GM18868 (cell line): ENCODE results near the gene SRGAP1.

Source experiments
- ATAC-seq: cut with Tn5 transposase; IDR thresholded peaks from one replicate; pipeline ENCODE4 v1.9.1; 2021; ENCODE audit warnings: mild to moderate bottlenecking, moderate library complexity; ENCODE audit not compliant: unreplicated experiment

SRGAP1 gene

DNA sequence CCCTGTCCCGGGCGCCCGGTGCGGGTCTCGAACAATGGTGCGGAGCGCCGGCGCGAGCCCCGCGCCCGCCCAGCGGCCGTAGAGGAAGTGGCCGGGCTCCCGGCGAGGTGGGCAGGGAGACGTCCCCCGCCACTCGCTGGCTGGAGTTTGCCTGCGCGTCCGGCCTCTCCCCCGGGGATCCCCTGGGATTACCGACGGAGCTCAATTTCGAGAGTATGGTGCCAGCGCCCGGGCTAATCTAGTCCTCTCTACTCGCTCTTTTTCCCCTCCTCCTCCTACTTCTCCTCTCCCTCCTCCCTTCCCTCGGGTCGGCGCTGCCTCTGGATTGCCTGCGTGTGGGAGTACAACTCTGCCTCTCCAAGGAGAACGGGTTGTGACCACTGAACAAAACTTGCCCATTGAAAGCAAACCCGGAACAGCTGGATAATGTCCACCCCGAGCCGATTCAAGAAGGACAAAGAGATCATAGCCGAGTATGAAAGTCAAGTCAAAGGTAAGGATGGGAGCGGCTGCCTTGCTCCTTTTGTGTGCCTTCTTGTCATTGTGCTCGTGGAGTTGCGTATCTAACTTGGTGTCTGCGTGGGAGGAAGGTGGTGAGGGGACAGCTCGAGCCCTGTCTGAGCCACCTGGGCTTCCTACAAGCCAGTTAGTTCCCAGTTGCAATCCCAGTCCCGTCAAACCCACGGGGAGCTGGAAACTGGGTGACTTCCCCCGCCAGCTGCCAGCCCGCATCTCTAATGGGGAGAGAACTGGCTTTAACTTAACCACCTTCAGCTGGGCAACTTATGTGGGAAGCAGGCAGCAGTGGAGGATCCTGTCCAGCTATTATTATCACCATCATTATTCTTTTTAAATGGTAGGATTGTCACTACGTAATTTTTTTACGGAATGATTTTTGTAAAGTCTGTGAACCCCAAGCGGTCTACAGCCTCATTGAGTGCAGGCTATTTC lies at the start of gene SRGAP1:
SRGAP1 (plus strand) TSS at position 310 of the 951 bp plus-strand sequence; CDS start at position 427, 117 bp downstream.
- ATAC-seq, result peak; percentile 18

DNA sequence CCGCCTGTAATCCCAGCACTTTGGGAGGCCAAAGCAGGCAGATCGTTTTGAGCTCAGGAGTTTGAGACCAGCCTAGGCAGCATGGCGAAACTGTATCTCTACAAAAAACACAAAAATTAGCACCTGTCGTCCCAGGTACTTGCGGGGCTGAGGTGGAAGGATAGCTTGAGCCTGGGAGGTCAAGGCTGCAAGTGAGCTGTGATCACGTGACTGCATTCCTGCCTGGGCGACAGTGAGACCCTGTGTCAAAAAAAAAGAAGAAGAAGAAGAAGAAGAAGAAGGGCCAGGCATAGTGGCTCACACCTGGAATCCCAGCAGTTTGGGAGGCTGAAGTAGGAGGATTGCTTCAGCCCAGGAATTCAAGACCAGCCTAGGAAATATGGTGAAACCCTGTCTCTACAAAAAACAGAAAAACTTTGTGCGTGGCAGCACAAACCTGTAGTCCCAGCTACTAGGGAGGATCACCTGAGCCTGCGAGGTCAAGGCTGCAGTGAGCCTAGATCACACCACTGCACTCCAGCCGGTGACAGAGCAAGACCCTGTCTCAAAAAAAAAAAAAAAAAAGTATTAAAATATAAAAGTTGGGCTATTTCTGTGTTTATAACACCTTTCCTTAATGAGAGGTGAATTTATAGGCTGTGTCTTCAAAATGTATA lies 49.3 kb upstream of the SRGAP1 start:
- ATAC-seq, result no peak

DNA sequence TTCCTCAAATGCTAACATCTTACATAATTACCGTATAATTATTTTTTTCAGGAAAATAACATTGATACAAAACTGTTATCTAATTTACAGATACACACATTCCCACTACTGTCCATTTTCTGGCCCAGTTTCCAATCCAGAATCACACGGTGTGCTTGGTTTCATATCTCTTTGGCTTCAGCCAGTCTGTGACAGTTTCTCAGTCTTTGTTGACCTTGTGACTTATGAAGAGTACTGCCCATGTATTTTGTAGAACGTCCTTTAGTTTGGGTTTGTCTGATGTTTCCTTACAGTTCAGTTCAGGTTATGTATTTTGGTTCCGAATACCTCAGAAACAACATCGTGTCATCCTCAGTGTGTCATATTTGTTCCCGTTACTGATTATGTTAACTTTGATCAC lies 48.6 kb upstream of the SRGAP1 start:
- no peak for ATAC-seq

DNA sequence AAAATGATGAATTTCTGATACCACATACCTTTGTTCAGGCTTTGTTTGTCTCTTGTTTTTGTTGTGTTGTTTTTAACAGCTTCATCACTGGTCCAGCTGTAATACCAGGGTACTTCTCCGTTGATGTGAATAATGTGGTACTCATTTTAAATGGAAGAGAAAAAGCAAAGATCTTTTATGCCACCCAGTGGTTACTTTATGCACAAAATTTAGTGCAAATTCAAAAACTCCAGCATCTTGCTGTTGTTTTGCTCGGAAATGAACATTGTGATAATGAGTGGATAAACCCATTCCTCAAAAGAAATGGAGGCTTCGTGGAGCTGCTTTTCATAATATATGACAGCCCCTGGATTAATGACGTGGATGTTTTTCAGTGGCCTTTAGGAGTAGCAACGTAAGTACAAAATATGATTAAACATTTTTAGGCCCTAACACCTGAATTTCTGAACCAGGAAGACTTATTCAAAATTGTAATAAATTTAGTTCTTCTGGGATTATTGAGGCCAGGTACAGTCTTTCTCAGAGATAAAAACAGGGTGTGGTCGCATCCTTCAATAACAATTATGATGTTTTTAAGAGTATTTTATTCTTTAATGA lies 42.4 kb upstream of the SRGAP1 start:
- ATAC-seq, result peak; percentile 55

DNA sequence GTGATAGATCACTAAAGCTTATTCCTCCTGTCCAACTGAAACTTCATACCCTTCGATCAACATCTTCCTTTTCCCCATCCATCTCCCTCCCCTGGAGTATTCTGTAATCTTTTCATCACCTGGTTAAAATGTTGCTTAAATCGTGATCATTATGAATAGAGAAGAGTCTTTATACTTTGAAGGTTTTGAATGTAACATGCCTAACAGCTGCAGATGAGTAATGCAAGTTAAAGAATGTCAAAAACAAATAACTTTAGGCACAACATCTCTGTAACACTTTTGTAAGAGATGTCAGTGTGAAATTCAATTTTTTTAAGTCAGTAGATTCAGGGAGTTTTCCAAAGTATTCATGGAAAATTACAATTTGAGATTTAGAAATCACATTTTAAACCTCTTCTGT lies 39.8 kb upstream of the SRGAP1 start:
- ATAC-seq, result no peak

DNA sequence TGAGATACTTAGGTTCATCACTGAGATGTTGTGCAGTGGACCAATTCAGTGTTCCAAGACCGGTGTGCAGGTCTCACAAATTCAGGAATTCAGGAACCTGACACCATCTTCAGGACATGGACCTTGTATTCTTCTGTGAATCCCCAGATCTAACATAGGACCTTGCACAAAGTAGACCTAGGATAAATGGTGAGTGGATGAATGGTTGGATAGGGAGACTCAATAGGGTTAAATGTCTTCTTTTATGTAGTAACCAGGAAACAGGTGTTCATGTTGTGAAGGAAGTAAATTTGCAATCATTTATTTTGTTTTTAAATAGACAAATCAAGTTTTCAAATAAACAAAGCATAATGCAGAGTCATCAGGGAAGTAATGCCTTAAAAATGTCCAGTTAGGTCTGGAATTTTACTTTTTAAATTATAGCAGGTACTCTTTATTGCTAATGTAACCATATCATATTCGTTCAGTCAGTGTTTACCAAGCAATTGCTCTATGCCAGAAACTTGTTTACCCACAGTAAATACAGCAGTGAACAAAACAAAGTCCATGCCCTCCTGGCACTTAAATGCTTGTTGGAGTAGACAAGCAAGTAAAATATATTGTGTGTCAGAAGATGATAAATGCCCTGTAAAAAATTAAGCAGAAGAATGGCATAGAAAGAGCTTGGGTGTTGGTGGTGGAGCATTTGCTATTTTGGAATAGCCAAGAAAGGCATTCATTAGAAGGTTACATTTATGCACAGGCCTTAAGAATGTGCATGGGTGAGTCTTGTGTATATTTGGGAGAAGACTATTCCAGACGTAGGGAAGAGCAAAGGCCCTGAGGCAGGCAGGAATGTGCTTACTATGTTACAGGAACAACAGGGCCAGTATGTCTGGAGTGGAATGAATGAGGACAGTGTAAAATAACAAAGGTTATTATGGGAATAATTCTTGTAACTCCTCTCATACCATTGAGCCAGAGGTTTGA lies 38.5 kb upstream of the SRGAP1 start:
- ATAC-seq, result no peak

DNA sequence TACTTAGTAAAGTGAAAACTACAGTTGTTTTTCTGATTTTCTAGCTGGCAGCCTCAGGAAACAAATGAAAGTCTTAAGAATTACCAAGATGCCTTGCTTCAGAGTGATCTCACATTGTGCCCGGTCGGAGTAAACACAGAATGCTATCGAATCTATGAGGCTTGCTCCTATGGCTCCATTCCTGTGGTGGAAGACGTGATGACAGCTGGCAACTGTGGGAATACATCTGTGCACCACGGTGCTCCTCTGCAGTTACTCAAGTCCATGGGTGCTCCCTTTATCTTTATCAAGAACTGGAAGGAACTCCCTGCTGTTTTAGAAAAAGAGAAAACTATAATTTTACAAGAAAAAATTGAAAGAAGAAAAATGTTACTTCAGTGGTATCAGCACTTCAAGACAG lies 35.9 kb upstream of the SRGAP1 start:
- ATAC-seq, result no peak

DNA sequence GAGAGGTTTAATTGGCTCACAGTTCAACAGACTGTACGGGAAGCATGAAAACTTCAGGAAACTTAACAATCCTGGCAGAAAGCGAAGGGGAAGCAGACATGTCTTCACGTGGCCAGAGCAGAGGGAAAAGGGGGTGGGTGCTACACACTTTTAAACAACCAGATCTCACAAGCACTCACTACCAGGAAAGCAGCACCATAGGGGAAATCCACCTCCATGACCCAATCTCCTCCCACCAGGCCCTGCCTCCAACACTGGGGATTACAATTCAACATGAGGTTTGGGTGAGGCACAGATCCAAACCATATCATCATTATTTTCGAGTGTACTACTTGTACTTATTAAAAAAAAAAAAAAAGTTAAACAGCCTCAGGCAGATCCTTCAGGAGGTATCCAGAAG lies 34.9 kb upstream of the SRGAP1 start:
- ATAC-seq, result no peak

DNA sequence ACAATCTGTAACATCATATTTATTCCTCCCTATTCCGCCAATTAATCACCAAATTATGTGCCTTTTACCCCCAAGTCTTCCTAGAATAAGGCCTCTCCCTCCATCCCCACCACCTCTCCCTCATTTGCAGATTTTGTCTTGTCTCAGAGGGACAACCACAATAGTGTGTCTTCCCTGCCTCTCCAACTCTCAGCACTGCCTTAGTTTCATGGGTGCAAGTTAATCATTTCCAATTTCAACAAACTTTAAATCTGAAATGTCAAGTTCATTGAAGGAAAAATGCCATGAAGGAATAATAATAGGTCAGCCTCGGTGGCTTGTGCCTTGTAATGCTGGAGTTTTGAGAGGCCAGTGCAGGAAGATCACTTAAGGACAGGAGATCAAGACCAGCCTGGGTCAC lies 33.2 kb upstream of the SRGAP1 start:
- no peak for ATAC-seq

DNA sequence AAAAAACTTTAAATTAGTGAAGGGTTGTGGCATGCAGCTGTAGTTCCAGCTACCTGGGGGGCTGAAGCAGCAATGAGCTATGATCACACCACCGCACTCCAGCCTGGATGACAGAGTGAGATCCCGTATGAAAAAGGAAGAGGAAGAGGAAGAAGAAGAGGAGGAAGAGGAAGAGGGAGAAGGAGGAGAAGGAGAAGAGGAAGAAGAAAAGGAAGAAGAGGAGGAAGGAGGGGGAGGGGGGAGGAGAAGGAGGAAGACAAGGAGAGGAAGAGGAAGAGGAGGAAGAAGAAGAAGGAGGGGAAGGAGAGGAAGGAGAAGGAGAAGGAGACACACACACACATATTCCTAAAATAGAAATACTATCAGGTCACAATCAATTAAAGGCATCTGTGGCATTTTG lies 32.7 kb upstream of the SRGAP1 start:
- no peak for ATAC-seq

DNA sequence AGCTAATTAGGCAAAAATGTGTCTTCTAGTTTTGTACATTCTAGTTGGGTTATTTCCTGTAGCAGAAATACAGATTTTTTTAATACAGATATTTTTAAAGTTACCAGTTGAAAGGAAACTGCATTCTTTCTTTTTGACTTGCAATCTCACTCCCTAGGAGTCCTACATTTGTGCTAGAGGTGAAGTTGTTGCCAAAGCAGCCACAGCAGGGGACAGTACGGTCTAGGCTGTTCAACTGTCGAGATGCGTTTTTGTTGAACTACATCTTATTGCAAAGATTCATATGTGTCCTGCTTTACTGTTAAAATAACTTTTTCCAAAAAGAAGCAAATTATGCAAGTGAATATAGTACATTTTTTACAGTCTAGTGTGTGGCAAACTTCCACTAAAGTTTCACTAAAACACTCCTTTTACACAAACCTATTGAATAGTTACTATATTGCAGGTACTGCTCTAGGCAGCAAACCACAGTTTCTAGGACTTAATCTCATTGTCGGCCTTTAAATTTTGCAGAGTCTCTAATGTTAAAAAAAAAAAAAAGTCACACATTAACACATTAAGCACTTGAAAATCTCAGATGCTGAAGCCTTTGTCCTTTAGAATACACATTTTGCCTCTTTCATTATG lies 30.2 kb upstream of the SRGAP1 start:
- ATAC-seq, result peak; percentile 24

DNA sequence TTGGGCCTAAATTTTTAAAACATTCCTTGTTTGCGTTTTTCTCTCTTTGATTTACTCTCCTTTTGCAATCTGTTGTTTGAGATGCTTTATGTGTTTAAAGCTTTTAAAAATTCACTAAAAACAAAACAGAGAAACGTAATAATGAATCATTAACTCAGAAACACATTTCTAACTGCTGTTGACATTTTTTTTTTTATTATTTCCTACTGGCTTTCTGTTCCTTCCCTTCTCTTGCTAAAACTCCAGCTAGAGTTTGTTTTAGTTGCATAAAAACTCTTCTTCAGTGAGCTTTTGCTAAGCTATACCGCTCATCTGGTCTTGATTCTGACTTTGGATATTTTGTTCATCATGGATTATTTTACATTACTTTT lies 29.0 kb upstream of the SRGAP1 start:
- no peak for ATAC-seq

DNA sequence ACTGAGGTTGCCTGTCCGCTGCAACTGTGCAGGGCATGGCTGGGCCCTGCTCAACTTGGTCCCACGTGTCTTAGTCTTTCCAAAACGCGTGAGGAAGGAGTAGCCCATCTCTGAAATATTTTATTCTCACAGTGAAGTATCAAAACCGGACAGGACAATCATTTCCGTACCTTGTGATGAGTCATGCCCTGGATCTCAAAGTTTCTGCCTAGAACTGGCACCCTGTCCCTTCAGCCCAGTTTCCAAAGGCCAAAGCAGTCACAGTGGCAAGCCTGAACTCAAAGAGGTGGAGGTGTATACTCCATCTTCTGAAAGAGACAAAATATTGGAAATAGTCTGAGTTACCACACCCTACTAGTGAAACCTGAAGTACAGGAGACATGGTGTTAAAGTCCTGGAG lies 28.5 kb upstream of the SRGAP1 start:
- ATAC-seq, result peak; percentile 48

DNA sequence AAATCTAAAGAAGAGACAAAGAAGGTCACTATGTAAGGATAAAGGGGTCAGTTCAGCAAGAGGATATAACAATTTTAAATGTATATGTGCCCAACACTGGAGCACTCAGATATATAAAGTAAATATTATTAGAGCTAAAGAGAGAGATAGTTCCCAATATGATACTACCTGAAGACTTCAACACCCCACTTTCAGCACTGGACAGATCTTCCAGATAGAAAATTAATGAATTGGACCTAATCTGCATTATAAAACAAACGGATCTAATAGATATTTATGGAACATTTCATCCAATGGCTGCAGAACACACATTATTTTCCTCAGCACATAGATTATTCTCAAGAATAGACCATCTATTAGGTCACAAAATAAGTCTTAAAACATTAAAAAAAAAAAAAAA lies 24.1 kb upstream of the SRGAP1 start:
- no peak for ATAC-seq

DNA sequence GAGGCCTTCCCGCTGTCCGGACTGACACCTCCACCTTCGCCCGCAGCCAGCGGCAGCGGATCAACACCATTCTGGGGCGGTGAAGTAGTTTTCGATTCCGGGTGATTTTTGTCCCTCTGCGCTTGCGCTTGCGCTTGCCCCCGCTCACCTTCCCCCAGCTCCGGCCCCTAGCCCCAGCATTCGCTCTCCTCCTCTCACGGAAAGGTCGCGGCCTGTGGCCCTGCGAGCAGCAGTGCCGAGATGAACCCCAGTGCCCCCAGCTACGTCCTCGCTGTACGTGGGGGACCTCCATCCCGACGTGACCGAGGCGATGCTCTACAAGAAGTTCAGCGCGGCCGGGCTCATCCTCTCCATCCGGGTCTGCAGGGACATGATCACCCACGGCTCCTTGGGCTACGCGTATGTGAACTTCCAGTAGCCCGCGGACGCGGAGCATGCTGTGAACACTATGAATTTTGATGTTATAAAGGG lies 22.7 kb upstream of the SRGAP1 start:
- peak; percentile 83 for ATAC-seq

DNA sequence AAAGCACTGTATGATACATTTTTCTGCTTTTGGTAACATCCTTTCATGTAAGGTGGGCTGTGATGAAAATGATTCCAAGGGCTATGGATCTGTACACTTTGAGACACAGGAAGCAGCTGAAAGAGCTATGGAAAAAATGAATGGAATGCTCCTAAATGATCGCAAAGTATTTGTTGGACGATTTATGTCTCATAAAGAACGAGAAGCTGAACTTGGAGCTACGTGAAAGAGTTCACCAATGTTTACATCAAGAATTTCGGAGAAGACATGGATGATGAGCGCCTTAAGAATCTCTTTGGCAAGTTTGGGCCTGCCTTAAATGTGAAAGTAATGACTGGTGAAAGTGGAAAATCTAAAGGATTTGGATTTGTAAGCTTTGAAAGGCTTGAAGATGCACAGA lies 22.1 kb upstream of the SRGAP1 start:
- ATAC-seq, result no peak

DNA sequence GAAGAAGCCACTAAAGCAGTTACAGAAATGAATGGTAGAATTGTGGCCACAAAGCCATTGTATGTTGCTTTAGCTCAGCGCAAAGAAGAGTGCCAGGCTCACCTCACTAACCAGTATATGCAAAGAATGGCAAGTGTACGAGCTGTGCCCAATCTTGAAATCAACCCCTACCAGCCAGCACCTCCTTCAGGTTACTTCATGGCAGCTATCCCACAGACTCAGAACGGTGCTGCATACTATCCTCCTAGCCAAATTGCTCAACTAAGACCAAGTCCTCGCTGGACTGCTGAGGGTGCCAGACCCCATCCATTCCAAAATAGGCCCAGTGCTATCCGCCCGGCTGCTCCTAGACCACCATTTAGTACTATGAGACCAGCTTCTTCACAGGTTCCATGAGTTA lies 21.5 kb upstream of the SRGAP1 start:
- no peak for ATAC-seq

DNA sequence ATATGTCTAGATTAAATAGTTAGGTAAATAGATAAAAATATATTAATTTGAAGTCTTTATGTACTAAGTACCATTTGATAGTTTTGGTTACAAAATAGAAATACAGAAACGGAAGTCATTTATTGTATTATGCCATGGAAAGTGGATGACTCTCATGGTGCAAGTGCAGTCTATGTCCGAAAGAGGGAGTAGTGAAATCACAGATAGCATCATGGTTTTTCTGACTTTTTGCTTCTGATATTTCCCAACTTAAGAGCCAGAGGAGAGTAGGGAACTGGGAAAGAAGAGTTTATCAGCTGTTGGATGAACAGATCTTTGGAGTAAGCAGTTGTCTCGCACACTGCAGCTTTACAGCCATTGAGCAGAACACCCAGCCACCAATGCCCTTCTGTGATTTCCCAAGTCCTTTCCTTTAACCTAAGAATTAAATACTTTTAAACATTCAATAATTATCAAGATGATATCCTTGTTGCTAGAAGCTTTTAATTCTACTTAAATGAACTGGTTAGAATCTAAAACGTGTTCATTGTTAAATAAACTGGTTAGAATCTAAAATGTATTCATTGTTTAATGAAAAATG lies 18.4 kb upstream of the SRGAP1 start:
- peak; percentile 43 for ATAC-seq

DNA sequence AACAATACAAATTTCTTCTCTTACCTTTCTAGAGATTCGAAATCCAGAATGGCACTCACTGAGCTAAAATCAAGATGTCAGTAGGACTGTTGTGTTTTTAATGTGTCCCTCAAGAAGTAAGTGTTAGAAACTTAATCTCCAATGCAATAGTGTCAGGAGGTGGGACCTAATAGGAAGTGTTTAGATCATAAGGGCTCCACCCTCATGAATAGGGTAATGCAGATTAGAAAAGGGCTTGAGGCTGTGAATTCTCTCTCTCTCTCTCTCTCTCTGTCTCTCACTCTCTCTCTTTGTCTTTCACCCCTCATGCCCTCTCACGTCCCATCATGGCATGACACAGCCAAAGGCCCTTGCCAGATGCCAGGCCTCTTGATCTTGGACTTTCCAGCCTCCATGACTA lies 15.6 kb upstream of the SRGAP1 start:
- no peak for ATAC-seq

DNA sequence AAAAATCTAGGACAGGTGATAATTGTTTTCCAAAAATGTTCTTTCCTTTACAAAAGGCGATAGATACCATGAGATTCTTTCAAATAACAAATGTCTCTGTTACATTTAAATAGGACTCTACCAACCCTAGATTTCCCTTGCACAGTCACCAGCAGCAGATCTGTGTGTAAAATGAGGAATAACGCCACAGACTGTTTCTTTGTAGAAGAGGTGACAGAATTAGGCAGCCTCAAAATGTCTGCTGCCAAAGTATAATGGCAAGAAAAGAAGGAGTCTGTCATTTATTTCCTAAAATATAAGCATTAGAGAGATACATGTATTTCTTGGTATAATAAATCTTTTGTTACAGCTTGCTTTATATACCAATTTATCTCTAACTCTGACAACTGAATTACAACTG lies 8.5 kb upstream of the SRGAP1 start:
- no peak for ATAC-seq
